Ovary (tissue), 3 donors: ENCODE measurements around the gene RPTOR.

Source experiments
- CTCF ChIP-seq, 3 donors: fragments of 450-650 bp in 2 of 3; fragments of 200-600 bp in 1 of 3; IDR thresholded peaks; one replicate each; pipeline versions ENCODE4 v1.5.1 to v1.8.0; 2016 to 2022; ENCODE audit warnings: antibody characterized with exemption in 3 of 3, mild to moderate bottlenecking in 1 of 3
- POLR2A ChIP-seq: fragments of 450-650 bp; IDR thresholded peaks from one replicate; pipeline ENCODE4 v1.6.1; 2017; ENCODE audit warnings: antibody characterized with exemption, mild to moderate bottlenecking, moderate library complexity
- donor health status: DM: no; HTN: no; CAD: no.

- TF ChIP-seq CTCF (IDR thresholded peaks at IDR 0.05) = no peak
- no peak for TF ChIP-seq POLR2A
Observed at GRCh38 chr17:80999536-81000333, 455.1 kb downstream of the RPTOR start.
